ENCODE data around the gene MBD6. TPM values are rescaled to one million over a fixed set of nuclear protein-coding genes. Genes with fewer than 3 reads are reported as not detected.

The MBD6 gene
- total and polyA plus RNA-seq, 2 of the 4 experiments (the other 2 are of a cell fraction), result 0.90 to 9.3 TPM

DNA sequence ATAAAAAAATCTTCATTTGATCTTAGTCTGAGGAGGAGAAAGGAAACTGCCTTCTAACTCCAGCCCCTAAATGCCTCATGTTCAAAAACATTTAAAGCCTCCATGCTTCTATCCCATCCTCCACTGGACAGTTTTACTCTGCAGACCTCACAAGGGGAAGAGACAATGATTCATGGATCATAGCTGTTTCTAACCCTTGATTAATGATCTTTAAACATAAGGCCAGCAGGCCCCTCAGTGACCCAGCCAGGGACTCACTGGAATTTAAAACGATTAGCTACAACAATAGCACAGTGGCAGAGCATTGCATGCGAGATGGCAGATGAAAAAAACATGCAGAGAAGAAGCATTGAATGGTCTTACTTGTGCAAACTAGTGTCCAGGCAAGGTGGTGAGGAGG is 18.4 kb downstream of the MBD6 start:
- H4K91ac ChIP-seq (ENCODE audit: insufficient read depth, low read depth, low read length), result no peak overlapping the region
- no peak overlapping the region for H3K4ac ChIP-seq (ENCODE audit: low read depth, low read length)
- H3K18ac ChIP-seq (ENCODE audit: low read depth, low read length), result no peak overlapping the region
- no peak overlapping the region for H2AFZ ChIP-seq (replicated peaks; ENCODE audit: low read length, poor library complexity)
- no peak overlapping the region for H3K14ac ChIP-seq (replicated peaks; ENCODE audit: low read depth, low read length)
- no peak overlapping the region for H4K5ac ChIP-seq (ENCODE audit: low read depth, low read length)
- H2BK15ac ChIP-seq (ENCODE audit: low read depth, low read length), result no peak overlapping the region
- H3K9me3 ChIP-seq (ENCODE audit: control insufficient read depth, insufficient read depth, low read length), result no peaks in the 10 kb centered on the region
- ATAC-seq (ENCODE audit: low read depth) (peak; percentile 27; the same call in 1 of the 2 replicates), DNase-seq (no peak)
- H3K4me1 ChIP-seq (ENCODE audit: control insufficient read depth, insufficient read depth, low read length), result peaks cover 10% of the 10 kb centered on the region
- H3K27me3 ChIP-seq (ENCODE audit: control insufficient read depth, insufficient read depth, low read length), result no peaks in the 10 kb centered on the region
- H4K20me1 ChIP-seq (ENCODE audit: insufficient read depth, low read length), result peaks cover 37% of the 10 kb centered on the region
- H3K79me1 ChIP-seq (ENCODE audit: low read depth in 1 of 2, low read length in 2 of 2), result peaks cover 49 to 70% of the 10 kb centered on the region in 2 experiments
- H3K9ac ChIP-seq (ENCODE audit: low read depth, low read length), result no peak overlapping the region
- no peak overlapping the region for H2AK5ac ChIP-seq (ENCODE audit: low read depth, low read length)
- ChIA-PET POLR2A (ENCODE audit: unreplicated experiment) (interaction anchor here (0.5 kb wide), 1 partner anchor 27 kb away, joined by 3 read pairs; no protein-coding TSS in a partner anchor), CTCF (no interaction called here)
- no peak overlapping the region for H3K4me2 ChIP-seq (ENCODE audit: low read depth, low read length)
- H2BK120ac ChIP-seq (ENCODE audit: low read depth, low read length), result no peak overlapping the region
- intact Hi-C loops (cut with micrococcal nuclease), result no loop called here
- no peak overlapping the region; the same call in 1 of the 2 replicates for H3K23ac ChIP-seq (ENCODE audit: low read depth, low read length)
- no CpG with 5 or more reads among the region's 2 CpGs for WGBS, 2 experiments (ENCODE audit: extremely low coverage in 2 of 2, insufficient read length in 1 of 2)
- H3K36me3 ChIP-seq (ENCODE audit: control insufficient read depth, insufficient read depth, low read length), result peaks cover 33% of the 10 kb centered on the region
- H3K4me3 ChIP-seq (ENCODE audit: insufficient read depth, low read depth, low read length), result no peak overlapping the region
- TF ChIP-seq MXI1 (IDR thresholded peaks at IDR 0.05; ENCODE audit: borderline replicate concordance, low read depth, low read length), result no peak
- H2AK9ac ChIP-seq (replicated peaks; ENCODE audit: low read depth, low read length, poor library complexity), result no peak overlapping the region
- no TSS peak for BruUV-seq (replicated peaks)
- no peak overlapping the region for H2BK20ac ChIP-seq (ENCODE audit: low read depth, low read length)
- no peak overlapping the region for H4K8ac ChIP-seq (ENCODE audit: low read depth in 2 of 2, low read length in 2 of 2)
- no peak overlapping the region for H3K27ac ChIP-seq (ENCODE audit: insufficient read depth, low read length)
- no peak overlapping the region for H2BK5ac ChIP-seq (ENCODE audit: low read depth, low read length, poor library complexity, severe bottlenecking)
- in situ Hi-C loops (cut with MboI; ENCODE audit: low sequenced_read_pairs), result no loop called here
- dilution Hi-C loops (cut with HindIII; ENCODE audit: low sequenced_read_pairs, unreplicated experiment), result no loop called here
- peaks cover 22% of the 10 kb centered on the region for H3K9me1 ChIP-seq (ENCODE audit: insufficient read depth, low read length)
- no peak overlapping the region for H3K56ac ChIP-seq (ENCODE audit: extremely low read depth, insufficient read depth, low read length)
